ENCODE results near the gene MAP2K3.
"Not testable (repeated sequence)": the region's sequence is repeated elsewhere in the genome, so short reads cannot be mapped to it uniquely, and the experiment has no call there.

Gene MAP2K3

DNA sequence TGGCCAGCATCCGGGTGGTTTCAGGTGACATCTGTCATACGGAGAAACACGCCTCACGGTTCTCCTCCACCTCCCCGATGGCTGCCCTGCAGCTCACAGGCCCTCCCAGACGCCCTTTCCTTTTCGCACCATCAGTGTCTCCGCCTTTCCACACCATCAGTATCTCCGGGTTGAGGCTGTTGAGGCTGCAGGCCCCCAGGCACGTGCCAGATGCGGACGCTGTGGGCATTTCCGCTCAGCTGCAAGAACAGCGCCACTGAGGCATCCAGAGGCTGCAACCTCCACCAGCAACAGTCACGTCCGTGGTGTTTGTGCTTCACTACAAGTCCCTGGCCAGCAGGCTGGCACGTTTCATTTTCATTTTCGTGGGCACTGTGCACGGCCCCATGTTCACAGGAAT, 66.0 kb downstream of the MAP2K3 start:
- DNase-seq (ENCODE audit: low read depth in 2 of 2): not testable (repeated sequence)

GRCh38 chr17:21351366-21352065, 67.0 kb downstream of the MAP2K3 start:
- no peak for DNase-seq (ENCODE audit: low read depth in 2 of 2)

GRCh38 chr17:21352221-21352980, 67.9 kb downstream of the MAP2K3 start:
- DNase-seq (ENCODE audit: low read depth in 2 of 2): no peak

- no peak for DNase-seq (ENCODE audit: low read depth in 2 of 2)
Observed at GRCh38 chr17:21352981-21353265, 68.4 kb downstream of the MAP2K3 start.

- DNase-seq (ENCODE audit: low read depth in 2 of 2): no peak
Observed at GRCh38 chr17:21353326-21354010, 69.0 kb downstream of the MAP2K3 start.

- DNase-seq (ENCODE audit: low read depth in 2 of 2): no peak
Observed at GRCh38 chr17:21354796-21355385, 70.4 kb downstream of the MAP2K3 start.

DNA sequence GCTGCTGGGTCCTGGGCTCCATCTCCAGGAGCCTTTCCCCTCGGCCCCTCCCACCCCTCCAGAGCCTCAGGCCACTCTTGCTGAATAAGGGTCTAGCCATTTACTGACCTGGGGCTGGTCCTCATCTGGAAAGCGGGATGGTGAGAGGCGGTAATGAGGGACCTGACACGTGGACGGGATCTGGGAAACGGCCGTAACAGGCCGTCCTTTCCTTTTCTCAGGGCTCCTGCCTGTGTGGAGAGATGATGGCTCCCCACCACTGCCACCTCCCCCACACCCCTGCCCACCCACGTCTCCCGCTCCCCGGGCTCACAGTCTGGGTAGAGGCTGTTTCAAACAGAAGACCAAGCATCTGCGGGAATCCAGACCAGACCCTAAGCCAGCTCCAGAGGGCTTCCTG, 71.1 kb downstream of the MAP2K3 start:
- DNase-seq (ENCODE audit: low read depth in 2 of 2): no peak

GRCh38 chr17:21356537-21357127, 72.1 kb downstream of the MAP2K3 start:
- no peak for DNase-seq (ENCODE audit: low read depth in 2 of 2)

- DNase-seq (ENCODE audit: low read depth in 2 of 2): no peak
Observed at GRCh38 chr17:21357281-21357680, 72.8 kb downstream of the MAP2K3 start.

DNA sequence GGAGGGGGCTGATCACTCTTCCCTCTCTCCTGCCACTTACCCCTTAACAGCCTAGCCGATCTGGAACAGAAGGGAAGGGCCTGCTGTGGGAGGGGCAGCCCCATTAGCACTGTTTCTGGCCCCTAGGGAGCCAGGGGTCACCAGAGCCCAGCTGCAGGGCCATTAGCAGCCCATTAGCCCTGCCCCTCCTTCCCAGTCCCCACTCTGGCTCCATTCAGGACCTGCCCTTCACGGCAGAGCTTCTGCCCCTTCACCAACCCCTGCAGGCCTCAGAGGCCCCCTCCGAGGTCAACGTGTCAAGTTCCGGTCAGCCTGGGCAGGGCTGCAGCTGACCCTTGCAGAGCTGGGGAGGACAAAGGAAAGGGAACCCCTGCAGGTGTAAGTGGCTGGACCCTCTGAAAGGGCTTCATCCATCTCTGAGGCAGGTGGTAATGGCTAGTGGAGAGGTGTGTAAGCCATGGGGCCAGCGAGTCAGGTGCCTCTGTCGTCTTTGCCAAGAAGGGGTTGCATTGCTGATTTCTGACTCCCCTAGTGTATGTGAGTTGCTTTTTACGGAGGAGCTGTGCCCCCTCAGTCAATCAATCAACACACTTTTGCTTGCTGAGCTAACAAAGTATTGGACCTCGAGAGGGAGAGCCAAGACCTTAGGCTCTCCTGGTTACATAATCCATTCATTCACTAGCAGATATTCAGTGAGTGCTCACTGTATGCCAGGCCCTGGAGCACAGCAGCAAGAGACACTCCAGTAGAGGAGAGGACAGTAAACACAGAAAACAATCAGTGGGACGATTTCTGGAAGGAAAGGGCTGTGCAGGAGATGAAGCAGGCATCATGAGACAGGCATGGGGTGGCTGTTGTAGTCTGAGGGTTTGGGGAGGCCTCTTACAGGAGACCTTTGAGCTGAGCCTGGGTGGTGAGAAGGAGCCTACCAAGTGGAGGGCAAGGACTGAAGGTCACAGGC, 73.5 kb downstream of the MAP2K3 start:
- no peak for DNase-seq (ENCODE audit: low read depth in 2 of 2)

GRCh38 chr17:21358682-21359482, 74.4 kb downstream of the MAP2K3 start:
- DNase-seq (ENCODE audit: low read depth in 2 of 2): no peak

GRCh38 chr17:21359483-21359840, 75.0 kb downstream of the MAP2K3 start:
- no peak for DNase-seq (ENCODE audit: low read depth in 2 of 2)

DNA sequence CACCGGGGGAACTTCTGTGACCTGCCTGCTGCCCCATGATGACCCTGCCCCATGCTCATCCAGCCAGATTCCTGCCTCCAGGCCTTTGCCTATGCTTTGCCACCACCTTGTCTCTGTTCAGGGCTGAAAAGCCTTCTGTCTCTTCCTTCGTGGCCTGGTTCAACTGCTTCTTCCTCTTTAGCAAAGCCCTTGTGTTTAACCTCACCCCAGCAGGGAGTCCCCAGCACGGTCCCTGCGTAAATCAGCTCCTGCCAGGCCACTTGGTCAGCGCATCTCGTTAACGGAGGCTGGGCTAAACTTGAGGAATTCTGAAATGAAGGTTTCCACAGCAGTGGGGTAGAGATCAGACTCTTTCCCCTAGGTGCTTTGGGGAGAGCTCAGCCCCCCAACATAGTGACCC, 75.5 kb downstream of the MAP2K3 start:
- DNase-seq (ENCODE audit: low read depth in 2 of 2): no peak

DNA sequence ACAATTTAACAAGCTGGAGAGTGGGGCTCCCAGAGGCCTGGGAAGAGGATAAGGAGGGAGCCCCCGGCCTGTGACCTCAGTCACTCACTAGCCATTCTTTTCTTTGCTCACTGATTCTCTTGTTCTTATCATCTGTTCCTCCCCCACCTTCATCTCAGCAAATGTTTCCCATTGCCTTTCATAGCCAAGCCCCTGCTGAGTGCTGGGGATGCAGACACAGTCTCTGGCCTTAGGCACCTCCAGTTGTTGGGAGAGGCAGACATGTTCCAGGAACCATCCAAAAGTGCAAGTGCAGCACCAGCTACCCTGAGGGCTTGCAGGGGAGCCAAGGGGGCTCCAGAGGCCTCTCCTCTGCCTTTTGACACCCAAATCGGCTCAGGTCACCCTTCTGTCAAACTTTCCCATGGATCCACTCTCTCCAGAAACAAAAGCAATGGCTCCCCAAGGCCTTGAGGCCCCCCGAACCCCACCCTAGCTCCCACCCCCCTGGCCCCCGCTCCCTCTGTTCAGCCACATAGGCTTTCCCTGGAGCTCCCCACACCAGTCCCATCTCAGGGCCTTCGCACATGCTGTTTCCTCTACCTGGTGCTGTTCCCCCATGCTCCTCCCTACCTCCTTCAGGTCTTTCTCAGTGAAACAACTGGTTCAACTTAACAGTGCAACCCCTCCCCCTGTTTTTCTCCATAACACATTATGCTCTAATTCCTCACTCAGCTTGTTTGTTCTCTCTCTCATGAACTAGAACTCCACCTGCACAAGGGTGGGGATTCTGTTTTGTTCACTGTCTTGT, 76.7 kb downstream of the MAP2K3 start:
- DNase-seq (ENCODE audit: low read depth in 2 of 2): no peak

DNA sequence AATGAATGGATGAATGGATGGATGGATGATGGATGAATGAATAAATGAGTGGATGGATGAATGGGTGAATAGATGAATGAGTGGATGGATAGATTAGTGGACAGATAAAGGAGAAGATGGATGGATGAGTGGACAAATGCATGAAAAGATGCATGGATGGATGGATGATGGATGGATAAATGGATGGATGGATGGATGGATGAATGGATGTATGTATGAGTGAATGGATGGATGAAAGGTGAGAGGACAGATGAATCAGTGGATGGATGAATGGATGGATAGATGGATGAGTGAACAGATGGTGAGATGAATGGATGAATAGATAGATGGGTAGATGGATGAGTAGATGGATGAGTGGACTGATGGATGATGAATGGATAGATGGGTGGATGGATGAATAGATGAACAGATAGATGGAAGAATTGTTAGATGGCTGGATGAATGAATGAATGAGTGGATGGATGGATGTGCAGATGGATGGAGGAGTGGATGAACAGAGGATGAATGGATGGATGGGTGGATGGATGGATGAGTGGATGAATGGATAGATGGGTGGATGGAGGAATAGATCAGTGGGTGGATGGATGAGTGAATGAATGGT, 77.9 kb downstream of the MAP2K3 start:
- no peak for DNase-seq (ENCODE audit: low read depth in 2 of 2)

DNA sequence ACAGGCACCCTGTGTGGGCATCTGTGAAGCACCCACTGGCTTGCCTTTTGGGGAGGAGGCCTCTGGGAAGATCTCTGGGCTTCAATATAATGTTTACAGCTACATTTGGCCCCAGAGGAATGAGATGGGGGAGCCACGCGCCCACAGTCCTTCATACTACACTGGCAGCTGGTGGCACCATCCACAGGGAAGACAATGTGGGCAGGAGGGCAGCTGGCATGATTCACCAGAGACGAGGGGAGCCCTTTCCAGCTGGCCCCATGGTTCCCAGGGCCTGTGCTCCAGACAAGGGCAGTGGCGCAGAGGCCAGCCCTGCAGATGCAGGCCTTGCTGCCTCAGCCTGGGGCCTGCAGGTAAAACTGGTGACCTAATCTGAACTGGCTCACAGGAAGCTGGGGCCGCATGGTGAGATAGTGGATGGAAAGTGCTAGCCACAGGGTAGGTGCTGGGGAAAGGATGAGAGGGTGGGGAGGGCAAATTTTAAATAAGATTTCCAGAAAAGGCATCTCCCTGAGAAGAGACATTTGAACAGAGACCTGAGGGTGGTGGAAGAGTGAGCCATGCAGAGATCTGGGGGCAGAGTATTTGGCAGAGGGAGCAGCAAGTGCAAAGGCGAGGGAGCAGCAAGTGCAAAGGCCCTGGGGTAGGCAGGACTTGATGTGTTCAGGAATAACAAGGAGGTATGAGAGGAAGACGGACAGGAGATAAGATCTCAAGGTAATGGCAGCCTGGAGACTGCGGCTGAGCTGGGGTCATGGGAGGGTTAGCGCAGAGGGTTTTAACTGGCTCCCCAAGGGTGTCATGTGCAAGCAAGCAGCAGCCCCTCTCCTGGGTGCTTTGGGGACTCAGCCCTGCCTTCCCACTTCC, 79.5 kb downstream of the MAP2K3 start:
- no peak for DNase-seq (ENCODE audit: low read depth in 2 of 2)
